GM21447 (cell line): ENCODE measurements around the gene TBC1D22B.

ENCODE experiments used
- ATAC-seq: cut with Tn5 transposase; IDR thresholded peaks from one replicate; pipeline ENCODE4 v1.9.1; 2021; ENCODE audit not compliant: unreplicated experiment

TBC1D22B gene

DNA sequence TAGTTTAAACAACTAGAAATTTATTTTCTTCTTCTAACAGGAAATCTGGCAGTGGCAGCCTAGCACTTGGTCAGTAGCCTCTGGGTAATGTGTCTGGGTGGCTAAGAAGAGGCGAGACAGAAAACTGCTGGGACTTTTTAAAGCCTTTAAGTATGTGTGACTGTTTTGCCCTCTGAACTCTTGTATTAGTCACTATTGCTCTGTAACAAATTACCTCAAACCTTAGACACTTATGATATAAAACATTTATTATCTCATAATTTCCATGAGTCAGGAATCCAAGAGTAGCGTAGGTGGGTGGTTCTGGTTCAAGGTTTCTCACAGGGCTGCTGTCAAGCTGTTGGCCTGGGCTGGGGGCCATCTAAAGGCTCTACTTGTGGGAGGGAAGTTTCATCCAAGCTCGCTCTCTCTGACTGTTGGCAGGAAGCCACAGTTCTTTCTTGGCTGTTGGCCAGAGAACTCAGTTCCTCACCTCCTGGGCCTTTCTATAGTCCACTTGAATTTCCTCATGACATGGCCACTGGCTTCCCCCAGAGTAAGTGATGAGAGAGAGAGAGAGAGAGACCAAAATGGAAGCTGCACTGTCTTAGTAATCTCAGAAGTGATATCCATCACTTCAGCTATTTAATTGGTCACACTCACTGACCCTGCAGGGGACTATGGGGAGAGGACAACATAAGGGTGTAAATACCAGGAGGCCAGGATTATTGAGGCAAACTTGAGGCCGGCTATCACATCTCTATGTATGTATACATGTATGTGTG is 17.4 kb upstream of the TBC1D22B start:
- peak; percentile 62 for ATAC-seq

- ATAC-seq, result no peak
Observed at GRCh38 chr6:37241131-37241530, 16.4 kb upstream of the TBC1D22B start.

DNA sequence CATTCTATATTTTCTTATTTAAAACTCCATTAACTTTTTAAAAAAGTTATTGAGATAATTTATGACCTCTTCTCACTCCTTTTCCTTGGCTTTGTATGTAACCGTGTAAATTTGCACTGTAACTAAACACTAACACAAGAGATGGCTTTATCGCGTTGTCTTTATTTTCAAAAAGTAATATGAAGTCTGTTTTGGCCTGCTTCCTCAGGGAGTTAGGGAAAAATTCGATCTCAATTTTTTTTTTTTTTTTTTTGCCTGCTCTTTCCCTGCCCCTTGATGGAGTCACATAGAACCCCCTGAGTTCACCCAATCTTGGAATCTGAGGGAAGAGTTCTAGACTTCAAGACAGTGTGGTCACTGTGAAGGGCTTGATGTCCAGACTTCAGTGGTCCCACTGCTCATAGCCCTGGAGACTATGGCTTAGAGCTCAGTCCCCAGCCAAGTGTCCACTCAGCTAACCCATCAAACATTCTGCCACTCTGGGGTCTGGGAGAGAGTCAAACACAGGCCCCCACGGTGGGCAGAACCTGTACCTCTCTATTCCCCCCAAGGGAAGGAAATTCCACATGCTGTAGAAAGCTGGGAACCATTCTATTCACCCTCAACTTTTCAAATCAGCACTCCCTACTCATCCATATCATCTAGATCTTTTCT is 15.7 kb upstream of the TBC1D22B start:
- ATAC-seq, result no peak

- no peak for ATAC-seq
Observed at GRCh38 chr6:37242429-37243052, 15.0 kb upstream of the TBC1D22B start.

DNA sequence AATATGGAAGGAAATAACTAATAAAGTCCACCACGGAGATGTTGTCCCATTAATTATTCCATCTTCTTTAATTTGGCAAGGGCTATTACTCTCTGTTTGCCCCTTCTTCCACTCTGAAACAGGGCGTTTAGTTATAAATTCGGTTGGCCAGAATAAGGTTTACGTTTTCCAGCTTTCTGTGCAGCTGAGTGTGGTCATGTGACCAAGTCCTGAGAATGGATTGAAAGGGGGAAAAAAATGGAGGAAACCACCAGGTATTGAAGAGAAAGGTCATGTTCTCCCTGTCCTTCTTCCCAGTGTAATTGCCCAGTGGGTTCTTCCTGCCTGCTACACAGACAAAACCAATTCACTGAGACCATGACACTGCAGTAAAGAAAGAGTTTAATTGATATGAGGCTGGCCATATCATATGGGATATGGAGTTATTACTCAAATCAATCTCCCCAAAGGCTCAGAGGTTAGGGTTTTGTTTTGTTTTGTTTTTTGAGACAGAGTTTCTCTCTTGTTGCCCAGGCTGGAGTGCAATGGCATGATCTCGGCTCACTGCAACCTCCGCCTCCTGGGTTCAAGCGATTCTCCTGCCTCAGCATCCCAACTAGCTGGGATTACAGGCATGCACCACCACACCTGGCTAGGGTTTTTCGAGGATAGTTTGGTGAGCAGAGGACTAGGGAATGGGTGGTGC is 14.3 kb upstream of the TBC1D22B start:
- ATAC-seq, result no peak

DNA sequence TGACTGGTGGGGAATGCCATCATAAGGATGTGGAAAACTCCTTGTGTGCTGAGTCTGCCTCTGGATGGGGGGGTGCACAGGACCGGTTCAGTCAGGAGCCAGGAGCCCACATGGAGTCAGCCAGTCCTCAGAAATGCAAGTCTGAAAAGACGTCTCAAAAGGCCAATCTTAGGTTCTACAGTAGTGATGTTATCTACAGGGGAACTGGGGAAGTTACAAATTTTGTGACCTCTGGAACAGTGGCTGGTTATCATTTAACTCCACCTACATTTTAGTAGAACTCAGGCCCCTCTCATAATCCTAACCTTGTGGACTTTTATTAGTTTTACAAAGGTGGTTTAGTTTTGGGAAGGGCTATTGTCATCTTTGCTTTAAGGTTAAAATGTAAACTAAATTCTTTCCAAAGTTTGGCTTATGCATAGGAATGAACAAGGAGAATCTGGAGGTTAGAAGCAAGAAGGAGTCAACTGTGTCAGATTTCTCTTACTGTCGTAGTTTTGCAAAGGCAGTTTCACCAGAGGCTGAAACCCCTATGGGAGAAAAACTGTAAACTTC is 13.7 kb upstream of the TBC1D22B start:
- ATAC-seq, result no peak

GRCh38 chr6:37244430-37245310 is 12.9 kb upstream of the TBC1D22B start:
- ATAC-seq, result no peak

DNA sequence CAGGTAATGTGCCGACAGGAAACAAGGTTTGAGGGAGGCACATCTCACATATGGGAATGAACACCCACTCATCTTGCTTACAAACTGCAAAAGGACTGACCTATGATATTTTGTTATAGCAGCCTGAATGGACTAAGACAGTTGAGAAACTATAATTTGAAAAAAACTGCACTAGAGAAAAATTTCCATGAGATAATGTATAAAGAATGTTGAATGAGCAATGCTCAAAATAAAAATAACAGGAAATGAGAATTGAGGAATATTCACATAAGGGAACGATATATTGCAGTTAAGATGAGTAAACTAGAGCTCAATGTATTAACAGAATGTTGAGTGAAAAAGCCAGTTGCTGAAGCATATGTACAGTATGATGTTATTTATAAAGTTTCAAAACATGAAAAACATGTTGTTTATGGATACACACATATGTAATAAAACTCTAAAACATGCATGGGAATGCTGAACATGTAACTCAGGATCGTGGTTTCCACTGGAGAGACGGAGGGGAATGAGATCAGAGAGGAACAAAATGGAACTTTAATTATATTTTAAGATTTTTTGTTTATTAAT is 6.3 kb upstream of the TBC1D22B start:
- no peak for ATAC-seq

DNA sequence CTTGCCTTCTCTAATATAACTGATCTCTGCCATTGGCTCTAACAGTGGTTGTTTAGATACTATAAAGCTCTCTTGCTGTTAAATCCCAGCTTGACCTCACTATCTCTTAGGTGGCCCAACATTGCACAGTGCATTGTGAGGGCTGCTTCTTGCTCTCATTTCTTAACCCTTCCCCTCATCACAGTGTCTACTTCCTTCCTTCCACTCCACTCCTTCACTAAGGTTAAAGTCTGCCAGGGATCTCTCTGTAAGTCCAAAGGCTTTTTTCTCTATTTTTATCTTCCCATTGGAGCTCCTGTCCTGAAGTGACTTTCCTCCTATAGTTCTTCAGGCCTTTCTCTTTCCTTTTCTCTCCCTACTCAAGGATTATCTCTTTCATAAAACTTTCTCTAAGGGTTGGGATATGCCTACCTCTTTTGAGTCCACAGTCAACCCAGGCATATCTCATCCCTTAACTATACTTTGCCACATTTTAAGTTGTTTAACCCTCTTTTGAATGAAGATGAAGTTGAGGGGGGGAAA is 4.0 kb upstream of the TBC1D22B start:
- no peak for ATAC-seq

- ATAC-seq, result no peak
Observed at GRCh38 chr6:37254881-37255280, 2.7 kb upstream of the TBC1D22B start.

GRCh38 chr6:37256692-37257319 is 766 bp upstream of the TBC1D22B start:
- no peak for ATAC-seq

DNA sequence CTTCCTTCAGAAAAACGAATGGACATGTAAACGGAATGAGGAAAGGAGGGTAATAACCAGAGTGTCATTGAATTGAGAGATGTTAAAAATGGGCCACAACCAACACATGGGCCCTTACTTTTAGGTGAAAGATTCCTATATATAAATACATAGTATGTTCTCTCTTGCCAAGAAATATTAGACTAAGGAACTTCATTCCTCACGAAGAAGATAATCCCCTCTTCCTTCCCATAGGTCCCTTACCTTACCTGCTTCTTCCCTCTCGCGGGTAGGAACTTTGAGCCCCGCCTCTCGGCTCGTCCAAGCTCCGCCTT is 295 bp upstream of the TBC1D22B start:
- ATAC-seq, result no peak

DNA sequence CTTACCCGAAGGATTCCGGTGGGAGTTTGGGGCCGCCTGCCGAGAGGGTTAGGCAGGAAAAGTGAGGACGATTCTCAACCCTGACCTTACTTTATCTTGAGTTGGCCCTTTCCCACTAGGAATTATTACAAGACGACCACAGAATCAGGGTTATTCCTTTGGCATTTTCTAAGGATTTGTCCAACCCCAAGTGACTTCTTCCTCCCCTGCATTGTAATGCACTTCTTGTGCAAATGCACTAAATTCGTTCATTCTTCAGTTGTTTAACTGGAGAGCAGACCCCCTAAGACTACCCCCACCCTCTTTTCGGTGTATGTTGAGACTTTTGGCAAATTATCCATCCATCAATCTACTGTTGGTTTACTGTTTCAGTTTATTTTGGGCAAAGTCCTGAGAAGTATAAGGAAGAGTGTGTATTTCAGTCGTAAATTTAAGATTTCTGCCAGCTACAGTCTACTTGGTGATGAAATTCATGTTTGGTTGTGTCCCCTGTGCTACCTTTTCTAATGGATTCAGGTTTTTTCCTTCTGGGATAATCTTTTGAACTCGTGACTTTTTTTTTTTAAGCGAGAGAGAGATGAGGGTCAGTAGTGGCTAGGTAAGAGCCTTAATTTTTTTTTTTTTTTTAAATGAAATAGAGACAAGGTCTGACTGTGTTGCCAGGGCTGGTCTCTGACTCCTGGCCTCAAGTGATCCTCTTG is 983 bp downstream of the TBC1D22B start:
- ATAC-seq, result no peak

GRCh38 chr6:37259191-37259590 is 1.6 kb downstream of the TBC1D22B start:
- no peak for ATAC-seq

- ATAC-seq, result no peak
Observed at GRCh38 chr6:37260040-37260439, 2.5 kb downstream of the TBC1D22B start.

DNA sequence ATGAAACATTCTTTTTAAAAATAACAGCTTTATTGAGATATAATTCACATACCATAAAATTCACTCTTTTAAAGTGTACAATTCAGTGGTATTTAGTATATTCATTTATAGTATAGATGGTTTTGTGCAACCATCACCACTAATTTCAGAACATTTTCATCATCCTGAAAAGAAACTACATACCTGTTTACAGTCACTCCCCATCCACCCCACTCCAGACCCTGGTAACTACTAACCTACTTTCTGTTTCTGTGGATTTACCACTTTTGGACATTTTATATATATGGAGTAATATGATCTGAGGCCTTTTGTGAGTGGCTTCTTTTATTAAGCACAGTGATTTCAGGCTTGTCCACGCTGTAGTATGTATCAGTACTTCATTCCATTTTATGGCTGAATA is 2.9 kb downstream of the TBC1D22B start:
- no peak for ATAC-seq

- ATAC-seq, result no peak
Observed at GRCh38 chr6:37261198-37261597, 3.6 kb downstream of the TBC1D22B start.

- ATAC-seq, result no peak
Observed at GRCh38 chr6:37262446-37263026, 5.0 kb downstream of the TBC1D22B start.

- no peak for ATAC-seq
Observed at GRCh38 chr6:37265001-37265400, 7.4 kb downstream of the TBC1D22B start.
